Activated T-cell treated with anti-CD3 and anti-CD28 coated beads, Interleukin-2, amount 50 U/mL, for 48 hours (primary cell): ENCODE results near the gene S100Z.

Experiments used
- DNase-seq, 2 experiments: peaks; one replicate each; pipeline ENCODE4 v3.0.0-alpha.2; 2020

Gene S100Z

DNA sequence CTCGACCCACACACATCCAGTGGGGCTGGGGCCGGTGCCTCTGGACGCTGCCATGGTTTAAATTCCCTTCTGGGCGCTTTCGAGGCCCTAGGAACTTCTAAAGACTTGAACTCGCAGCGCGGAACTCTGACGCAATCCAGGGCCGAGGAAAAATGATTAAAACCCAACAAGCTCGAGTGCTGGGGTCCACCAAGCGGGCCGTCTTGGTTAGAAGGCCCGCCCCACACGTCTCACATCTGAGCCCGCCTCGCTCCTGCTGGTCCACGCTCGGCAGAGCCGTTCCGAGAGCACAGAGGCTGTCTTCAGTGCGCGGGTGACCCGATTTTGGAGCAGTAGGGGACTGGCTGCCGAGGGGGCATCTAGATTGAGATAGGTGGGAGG, 104.6 kb downstream of the S100Z start:
- no peak for DNase-seq

DNA sequence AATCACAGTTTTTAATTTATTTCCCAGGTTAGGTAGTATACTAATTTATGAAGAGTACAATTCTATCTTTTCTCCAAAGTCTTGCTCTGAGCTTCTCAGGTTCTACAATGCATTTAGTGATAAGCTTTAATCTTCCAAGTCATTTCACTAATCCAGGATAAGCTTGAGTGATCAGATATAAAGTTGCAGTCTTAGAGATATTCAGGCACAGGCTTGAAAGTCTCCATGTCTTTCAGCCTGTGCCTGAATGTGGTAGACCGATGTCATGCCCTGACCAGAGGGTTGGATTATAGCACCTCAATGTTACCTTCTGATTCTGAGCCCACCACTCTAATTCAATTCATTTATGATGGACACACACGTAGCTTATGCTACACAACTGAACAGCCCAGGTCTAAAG, 106.2 kb downstream of the S100Z start:
- DNase-seq = no peak

DNA sequence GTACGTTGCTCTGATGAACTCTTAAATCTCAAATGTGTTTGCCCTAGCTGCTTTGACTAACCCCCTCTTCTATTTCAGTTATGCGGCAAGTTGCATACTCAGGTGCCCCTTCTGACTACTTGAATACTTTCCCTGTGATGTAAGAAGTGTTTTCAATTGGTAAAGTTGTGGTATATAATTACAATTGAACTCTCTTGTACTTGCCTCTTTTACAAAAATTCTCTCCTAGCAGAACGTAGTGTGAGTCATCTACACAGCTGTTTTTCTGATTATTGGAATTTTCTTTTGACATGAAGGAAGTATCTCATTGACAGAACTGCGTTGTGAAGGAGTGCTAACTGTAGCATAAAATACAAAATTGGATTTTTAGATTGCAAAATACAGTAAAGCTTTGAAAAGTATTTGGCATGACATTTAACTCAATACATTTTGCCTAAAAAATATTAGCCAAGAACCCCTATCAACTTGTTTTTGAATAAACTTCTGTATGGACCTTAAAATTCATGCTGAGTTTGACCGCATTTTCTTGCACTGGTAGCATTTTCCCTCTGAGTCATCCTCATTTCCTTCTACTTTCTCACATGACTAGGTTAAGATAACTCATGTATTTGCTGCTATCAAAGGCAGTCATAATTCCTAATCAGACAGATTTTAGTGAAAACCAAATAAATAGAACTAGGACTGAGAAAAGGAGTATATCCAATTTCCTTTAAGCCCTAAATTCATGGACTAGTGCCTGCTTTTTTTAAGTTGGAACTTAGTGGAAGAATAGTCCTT, 109.4 kb downstream of the S100Z start:
- DNase-seq = no peak

DNA sequence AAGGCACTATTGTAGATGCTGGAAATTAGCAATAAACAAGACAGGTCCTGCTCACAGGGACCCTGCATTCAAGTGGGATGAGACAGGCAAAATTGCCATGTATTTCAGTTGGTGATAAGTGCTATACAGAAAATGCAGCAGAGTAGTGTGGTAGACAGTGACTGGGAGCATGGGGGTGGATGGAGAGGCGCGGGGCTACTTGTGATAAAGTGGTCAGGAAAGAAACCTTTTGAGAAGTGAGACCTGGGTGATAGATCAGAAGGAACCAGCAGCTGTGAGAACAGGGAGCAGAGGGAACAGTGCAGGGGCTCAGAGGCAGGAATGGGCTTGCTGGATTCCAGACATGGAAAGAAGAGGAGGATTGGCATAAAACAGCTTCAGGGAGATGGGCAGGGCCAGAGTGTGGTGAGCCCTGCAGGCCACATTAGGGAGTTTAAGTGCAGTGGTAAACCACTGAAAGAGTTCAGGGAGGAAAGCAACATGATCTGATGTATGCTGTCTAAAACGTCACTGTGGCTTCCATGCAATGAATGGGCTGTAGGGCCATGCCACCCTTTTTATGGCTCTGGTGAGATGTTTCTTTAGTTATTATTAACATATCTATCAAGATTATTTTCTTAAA, 110.3 kb downstream of the S100Z start:
- peak in 1 of 2 experiments; percentile 23 for DNase-seq

DNA sequence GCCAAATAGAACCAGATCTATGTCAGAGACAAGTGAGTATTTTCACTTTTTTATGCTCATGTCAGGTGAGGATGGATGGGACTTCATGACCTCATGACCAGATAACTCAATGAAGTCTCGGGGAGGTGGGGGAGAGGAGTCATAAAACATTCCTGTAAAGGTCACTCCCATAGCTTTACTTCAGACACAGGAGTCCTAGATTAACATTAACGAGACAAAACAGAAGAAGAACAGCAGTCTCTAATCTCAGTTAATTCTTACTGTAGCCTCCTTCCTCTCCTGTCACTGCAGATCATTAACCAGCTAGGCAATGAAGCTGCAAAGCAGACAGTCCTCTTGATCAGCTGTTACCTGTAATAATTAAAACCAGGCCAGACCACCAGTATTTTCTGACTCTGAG, 114.2 kb downstream of the S100Z start:
- DNase-seq = no peak
